ENCODE results near the gene LSM4.
"Not testable (repeated sequence)": the region's sequence is repeated elsewhere in the genome, so short reads cannot be mapped to it uniquely, and the experiment has no call there.

- TF ChIP-seq EZH2 (IDR thresholded peaks at IDR 0.05; ENCODE audit: insufficient read depth, poor library complexity, severe bottlenecking); EZH2phosphoT487 (IDR thresholded peaks at IDR 0.05; ENCODE audit: insufficient read depth, low read depth): not testable (repeated sequence)
These were observed 1.5 kb upstream of the LSM4 start for GRCh38 chr19:18324373-18324731.
